Measurements from ENCODE around the gene MAPKAP1.

- TF ChIP-seq, protein P1, sequence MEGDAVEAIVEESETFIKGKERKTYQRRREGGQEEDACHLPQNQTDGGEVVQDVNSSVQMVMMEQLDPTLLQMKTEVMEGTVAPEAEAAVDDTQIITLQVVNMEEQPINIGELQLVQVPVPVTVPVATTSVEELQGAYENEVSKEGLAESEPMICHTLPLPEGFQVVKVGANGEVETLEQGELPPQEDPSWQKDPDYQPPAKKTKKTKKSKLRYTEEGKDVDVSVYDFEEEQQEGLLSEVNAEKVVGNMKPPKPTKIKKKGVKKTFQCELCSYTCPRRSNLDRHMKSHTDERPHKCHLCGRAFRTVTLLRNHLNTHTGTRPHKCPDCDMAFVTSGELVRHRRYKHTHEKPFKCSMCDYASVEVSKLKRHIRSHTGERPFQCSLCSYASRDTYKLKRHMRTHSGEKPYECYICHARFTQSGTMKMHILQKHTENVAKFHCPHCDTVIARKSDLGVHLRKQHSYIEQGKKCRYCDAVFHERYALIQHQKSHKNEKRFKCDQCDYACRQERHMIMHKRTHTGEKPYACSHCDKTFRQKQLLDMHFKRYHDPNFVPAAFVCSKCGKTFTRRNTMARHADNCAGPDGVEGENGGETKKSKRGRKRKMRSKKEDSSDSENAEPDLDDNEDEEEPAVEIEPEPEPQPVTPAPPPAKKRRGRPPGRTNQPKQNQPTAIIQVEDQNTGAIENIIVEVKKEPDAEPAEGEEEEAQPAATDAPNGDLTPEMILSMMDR (conservative IDR thresholded peaks at IDR 0.05; ENCODE audit: low read length) = no peak
- TF ChIP-seq EZH2phosphoT487 (IDR thresholded peaks at IDR 0.05; ENCODE audit: borderline replicate concordance, low read depth, low read length) = no peak
Observed at GRCh38 chr9:125515983-125516940, 190.7 kb downstream of the MAPKAP1 start.
